ENCODE measurements around the gene MTSS2. TPM values are rescaled to one million over a fixed set of nuclear protein-coding genes. Genes with fewer than 3 reads are reported as not detected.

Gene MTSS2
- total and polyA plus RNA-seq, 8 donors = 5.8 to 50.7 (median 21.2) TPM

DNA sequence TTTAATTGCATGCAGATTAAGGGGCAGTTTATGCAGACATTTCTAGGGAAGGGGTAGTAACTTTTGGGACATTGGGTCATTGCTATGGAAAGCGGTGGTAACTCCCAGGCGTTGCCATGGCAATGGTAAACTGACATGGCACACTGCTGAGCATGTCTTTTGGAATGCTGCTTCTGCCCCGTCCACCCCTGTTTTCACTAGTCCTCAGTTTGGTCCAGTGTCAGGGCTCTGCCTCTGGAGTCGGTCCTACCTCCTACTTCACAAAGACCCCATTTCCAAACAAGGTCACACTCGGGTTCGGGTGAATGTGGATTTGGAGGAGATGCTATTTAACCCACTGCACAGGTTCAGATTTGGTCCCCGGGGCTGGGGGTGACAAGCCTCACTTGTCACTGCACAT, 36.6 kb downstream of the MTSS2 start:
- WGBS, 5 donors = 79 to 87% (median 84%) methylated on average over 7 of the region's 7 CpGs

DNA sequence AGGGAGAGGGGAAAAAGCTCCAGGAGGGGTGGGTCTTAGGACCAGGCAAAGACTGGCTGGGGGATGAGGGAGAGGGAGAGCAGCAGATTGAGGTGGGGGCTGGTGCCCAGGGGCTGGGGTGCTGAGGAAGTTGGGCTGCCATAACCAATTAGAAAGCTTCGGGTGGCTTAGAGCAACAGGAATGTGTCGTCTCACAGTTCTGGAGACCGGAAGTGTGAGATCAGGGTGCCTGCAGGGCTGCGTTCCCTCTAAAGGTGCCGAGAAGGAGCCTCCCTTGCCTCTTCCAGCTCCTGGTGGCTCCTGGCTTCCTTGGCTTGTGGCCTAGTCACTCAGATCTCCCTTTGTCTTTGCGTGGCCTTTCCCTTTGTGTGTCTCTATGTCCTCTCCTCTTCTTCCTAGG, 37.2 kb downstream of the MTSS2 start:
- Histone ChIP-seq H3K27ac (no peak overlapping the region), H3K4me3 (no peak overlapping the region), H3K4me1 (peaks cover 0 to 4% (median 2%) of the 10 kb centered on the region in 4 donors), H3K27me3 (no peaks in the 10 kb centered on the region), H3K9me3 (no peaks in the 10 kb centered on the region), H3K36me3 (no peaks in the 10 kb centered on the region)
- DNase-seq = no peak
- TF ChIP-seq POLR2A (IDR thresholded peaks at IDR 0.05) (no peak), EP300 (IDR thresholded peaks at IDR 0.05) (no peak), POLR2AphosphoS5 (IDR thresholded peaks at IDR 0.05) (no peak)
- TF ChIP-seq, protein P1, sequence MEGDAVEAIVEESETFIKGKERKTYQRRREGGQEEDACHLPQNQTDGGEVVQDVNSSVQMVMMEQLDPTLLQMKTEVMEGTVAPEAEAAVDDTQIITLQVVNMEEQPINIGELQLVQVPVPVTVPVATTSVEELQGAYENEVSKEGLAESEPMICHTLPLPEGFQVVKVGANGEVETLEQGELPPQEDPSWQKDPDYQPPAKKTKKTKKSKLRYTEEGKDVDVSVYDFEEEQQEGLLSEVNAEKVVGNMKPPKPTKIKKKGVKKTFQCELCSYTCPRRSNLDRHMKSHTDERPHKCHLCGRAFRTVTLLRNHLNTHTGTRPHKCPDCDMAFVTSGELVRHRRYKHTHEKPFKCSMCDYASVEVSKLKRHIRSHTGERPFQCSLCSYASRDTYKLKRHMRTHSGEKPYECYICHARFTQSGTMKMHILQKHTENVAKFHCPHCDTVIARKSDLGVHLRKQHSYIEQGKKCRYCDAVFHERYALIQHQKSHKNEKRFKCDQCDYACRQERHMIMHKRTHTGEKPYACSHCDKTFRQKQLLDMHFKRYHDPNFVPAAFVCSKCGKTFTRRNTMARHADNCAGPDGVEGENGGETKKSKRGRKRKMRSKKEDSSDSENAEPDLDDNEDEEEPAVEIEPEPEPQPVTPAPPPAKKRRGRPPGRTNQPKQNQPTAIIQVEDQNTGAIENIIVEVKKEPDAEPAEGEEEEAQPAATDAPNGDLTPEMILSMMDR (IDR thresholded peaks at IDR 0.05) = no peak
- WGBS, 5 donors = 78 to 88% (median 86%) methylated on average over 6 of the region's 6 CpGs
- intact Hi-C loops (cut with DNase I; ENCODE audit: low total_unique reads) = no loop called here

More for the DNA sequence above, 36.6 kb downstream of the MTSS2 start:
- no peak overlapping the region for H3K4me3 ChIP-seq
- TF ChIP-seq POLR2A (IDR thresholded peaks at IDR 0.05) (no peak), POLR2AphosphoS5 (IDR thresholded peaks at IDR 0.05) (no peak), EP300 (IDR thresholded peaks at IDR 0.05) (no peak)
- TF ChIP-seq, protein P1 (IDR thresholded peaks at IDR 0.05) = no peak
- H3K27me3 ChIP-seq = no peaks in the 10 kb centered on the region
- peaks cover 6 to 11% (median 9%) of the 10 kb centered on the region in 4 donors for H3K4me1 ChIP-seq
- no peak for DNase-seq
- no peaks in the 10 kb centered on the region for H3K9me3 ChIP-seq
- no peak overlapping the region for H3K27ac ChIP-seq
- H3K36me3 ChIP-seq = no peaks in the 10 kb centered on the region
- intact Hi-C loops (cut with DNase I; ENCODE audit: low total_unique reads) = no loop called here

DNA sequence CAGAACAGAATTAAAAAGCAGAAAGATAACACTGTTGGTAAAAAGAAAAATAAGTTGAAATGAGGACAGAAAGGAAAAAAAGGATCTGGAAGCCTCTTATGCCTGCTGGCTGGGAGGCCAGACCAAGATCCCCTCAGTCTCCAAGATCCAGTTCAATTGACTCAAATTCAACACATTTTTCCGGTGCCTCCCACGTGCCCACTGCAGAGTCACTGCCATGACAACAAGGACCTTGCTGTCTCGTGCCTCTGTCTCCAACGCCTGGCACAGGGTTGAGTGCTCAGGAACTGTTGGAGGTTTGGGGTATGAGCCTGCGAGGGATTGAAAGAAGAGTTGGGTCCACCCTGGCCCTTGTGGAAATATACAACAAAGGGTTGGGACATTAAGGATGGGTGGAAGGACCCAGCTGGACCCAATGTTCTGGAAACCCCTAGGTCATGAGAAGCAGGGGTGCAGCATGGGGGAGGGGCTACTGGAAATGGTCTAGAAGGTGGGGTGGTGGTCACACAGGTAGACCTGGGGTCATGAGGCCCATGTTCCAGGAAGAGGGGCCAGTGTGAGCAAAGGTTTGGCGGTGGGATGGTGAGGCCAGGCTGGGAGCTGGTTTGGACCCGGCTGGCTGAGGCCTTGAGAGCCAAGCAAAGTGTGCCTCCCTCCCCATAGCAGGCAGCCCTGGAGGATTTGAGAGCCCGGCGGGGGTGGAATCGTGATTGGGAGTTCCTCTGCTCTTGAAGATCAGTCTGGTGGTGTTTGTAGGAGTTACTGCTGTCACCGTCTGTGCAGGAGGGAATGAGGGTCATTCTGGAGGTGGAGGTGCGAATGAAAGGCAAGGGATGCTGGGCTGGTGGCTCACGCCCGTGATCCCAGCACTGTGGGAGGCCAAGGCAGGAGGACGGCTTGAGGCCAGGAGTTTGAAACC, 38.2 kb downstream of the MTSS2 start:
- Histone ChIP-seq H3K4me3 (no peak overlapping the region), H3K27ac (peak overlapping the region in 1 of 5 donors; percentile 27), H3K4me1 (no peaks in the 10 kb centered on the region), H3K27me3 (no peaks in the 10 kb centered on the region), H3K36me3 (no peaks in the 10 kb centered on the region), H3K9me3 (no peaks in the 10 kb centered on the region)
- TF ChIP-seq POLR2AphosphoS5 (IDR thresholded peaks at IDR 0.05) = no peak
- TF ChIP-seq, protein P1 (IDR thresholded peaks at IDR 0.05) = no peak
- TF ChIP-seq POLR2A (IDR thresholded peaks at IDR 0.05) = no peak
- no peak for TF ChIP-seq EP300 (IDR thresholded peaks at IDR 0.05)
- DNase-seq = no peak
- intact Hi-C loops (cut with DNase I; ENCODE audit: low total_unique reads) = no loop called here
- whole genome bisulfite sequencing, 5 donors = 85 to 87% (median 85%) methylated on average over 15 of the region's 15 CpGs

DNA sequence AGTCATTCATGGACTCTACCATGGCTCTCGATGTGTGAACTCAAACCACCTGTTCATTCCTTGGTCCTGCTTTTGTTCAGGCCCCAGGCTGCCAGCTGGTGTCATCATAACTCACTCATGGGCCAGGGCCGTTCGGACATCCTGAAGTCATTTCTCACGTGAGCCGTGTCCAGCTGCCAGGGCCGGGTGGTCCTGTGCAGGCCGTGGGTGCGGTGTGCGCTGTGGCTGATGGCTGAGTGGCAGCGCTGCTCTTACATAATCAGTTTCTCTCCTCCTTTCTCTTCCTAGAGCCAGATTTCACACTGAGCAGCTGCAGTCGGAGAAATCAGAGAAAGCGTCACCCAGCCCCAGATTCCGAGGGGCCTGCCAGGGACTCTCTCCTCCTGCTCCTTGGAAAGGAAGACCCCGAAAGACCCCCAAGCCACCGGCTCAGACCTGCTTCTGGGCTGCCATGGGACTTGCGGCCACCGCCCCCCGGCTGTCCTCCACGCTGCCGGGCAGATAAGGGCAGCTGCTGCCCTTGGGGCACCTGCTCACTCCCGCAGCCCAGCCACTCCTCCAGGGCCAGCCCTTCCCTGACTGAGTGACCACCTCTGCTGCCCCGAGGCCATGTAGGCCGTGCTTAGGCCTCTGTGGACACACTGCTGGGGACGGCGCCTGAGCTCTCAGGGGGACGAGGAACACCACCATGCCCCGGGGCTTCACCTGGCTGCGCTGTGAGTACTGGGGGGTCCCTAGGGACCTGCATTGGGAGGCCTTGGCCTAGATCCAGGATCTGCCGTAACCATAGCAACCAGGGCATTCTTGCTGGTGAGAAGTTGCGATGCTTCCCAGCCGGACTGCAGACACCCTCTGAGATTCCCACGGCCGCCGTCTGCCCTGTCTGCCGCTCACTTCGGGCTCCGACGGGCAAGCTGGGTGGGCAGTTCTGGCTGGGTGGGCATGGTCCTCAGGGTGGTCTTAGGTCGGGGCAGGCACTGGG, 39.3 kb downstream of the MTSS2 start, which contains the start of gene IL34:
IL34 (plus strand) TSS at position 300 of the 982 bp plus-strand sequence; CDS start at position 689, 389 bp downstream.
- intact Hi-C loops (cut with DNase I; ENCODE audit: low total_unique reads) = no loop called here
- H3K27ac ChIP-seq = peak within 1 kb of the TSS in 1 of 5 donors; percentile 27
- H3K9me3 ChIP-seq = no peaks in the 10 kb centered on the region
- H3K36me3 ChIP-seq = no peaks in the 10 kb centered on the region
- 77 to 81% (median 80%) methylated on average over 22 to 39 of the region's 39 CpGs for WGBS, 5 donors
- DNase-seq = peak in 1 of 2 donors; percentile 37
- no peaks in the 10 kb centered on the region for H3K4me1 ChIP-seq
- no peak within 1 kb of the TSS for H3K4me3 ChIP-seq
- no peak for TF ChIP-seq POLR2AphosphoS5 (IDR thresholded peaks at IDR 0.05)
- TF ChIP-seq, protein P1 (IDR thresholded peaks at IDR 0.05) = no peak
- TF ChIP-seq EP300 (IDR thresholded peaks at IDR 0.05) = no peak
- no peak for TF ChIP-seq POLR2A (IDR thresholded peaks at IDR 0.05)
- H3K27me3 ChIP-seq = no peaks in the 10 kb centered on the region

All from stomach (tissue), 9 donors.